GM19193 (cell line): ENCODE measurements around the gene MRGPRD.

Experiments used
- POLR2A ChIP-seq: IDR thresholded peaks from 4 replicates; pipeline ENCODE4 v1.6.1; 2011; ENCODE audit not compliant: insufficient read depth, insufficient read length; ENCODE audit errors: extremely low read depth

MRGPRD gene

GRCh38 chr11:68969386-68969785 lies 11.4 kb downstream of the MRGPRD start:
- TF ChIP-seq POLR2A: no peak

DNA sequence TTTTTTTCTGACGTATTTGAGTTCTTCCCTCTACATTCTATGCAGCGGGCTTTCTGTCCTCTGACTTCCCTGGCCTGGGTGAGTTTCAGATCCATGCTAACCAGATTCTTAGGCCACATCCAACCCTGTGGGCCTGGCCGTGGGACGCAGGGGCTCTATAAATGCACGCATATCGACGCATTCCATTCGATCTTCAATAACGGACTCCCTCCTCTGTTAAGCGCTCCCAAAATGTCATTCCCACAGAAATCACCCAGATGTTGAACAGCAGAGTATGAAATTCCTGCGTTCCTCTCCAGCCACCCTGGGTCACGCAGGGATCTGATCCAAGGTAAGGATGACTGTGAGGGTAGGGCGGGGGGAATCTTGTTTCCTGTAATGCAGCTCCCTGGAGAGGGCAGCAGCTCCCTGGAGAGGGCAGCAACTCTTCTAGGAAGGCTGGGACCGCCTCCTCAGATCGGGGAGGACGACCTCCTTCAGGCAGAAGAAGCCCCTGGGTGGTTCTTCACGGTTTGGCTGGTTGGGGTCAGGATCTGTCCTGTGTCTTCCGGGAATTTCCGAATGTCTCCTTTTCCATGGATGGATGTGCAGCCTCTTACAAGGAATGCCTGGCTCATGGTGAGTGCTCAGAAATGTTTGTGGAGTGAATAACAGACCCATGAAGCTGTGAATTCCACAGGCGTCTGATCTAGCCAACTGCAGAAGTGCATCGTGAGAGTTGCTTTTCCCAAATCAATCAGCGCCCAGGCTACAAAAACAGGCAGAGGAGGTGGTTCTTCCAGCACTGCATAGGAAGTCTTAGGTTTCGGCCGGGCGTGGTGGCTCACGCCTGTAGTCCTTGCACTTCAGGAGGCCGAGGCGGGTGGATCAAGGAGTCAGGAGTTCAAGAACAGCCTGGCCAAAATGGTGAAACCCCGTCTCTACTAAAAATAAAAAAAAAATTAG lies 12.2 kb downstream of the MRGPRD start:
- TF ChIP-seq POLR2A: no peak

DNA sequence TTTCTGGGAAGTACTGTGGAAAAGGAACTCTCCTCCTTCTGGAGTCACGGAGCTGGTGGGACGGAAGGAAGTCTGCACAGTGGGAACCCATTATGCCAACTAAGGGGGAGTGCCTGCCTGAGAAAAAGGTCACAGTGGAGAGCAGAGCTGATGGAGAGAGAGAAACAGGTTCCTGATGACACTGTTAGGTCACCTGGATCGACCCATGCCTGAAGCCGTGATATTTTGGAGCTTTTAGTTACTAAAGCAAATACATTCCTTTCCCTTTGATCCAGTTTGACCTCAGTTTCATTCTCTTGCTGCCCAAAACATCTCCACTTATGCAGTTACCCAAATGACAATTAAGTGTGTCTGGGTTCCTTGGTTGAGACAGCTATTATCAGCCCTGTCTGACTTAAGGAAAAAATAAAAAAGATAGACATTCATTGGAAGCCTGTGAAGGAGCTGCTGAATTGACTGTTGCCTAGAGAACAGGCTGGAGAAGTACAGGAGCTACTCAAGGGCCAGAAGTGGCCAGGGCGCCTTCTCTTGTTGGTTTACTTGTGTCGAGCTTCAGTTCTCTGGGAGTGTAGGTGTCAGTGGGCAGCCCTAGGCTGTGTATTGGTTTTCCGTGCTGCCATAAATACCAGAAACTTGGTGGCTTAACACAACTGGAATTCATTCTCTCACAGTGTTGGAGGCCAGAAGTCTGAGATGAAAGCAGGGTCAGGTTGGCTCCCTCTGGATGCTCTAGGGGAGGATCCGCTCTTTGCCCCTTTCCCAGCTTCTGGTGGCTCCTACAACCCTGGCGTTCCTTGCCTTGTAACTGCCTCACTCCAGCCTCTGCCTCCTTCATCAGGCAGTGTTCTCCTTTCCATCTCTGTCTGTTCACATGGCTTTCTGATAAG lies 13.6 kb downstream of the MRGPRD start:
- no peak for TF ChIP-seq POLR2A

DNA sequence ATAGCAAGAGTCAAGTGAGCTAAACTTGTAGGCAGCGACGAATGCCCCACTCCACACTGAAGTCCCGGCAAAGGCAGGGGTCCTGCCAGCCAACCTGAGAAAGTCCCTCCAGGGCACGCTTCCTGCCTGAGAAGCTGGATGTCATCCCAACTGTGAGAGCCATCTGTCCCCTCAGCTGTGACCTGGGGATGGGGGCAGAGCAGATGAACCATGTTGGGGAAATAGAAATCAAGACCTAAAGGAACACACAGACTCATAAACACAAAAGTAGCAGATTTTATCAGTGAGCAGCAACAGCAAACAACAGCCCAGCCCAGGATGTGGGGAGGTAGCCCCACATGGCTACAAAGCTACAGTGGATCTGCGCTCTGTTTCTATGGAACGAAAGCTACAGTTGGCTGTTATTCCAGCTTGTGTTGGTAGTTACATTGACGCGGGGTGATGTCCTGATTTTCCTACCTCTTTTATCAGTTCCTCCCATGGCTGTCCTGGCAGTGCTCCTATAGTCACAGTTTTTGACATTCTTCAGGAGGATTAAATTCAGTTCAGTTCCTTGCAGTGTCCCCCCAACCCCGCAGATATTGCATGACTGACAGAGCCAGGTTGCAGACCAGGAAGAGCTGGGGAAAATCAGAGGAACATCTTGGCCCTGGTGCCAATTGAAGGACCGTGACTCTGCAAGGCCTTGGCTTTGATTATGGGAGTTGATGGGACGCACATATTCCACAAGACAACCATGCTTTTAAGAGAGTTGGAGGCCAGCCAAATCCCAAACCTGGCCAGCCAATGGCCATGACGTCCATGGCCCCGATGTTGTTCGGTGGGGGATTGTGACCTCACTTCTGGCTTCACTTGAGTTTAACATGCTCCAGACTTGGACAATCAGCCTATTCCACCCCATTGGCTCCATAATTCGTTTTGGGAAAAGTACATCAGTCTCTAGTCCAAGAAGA lies 14.6 kb downstream of the MRGPRD start:
- TF ChIP-seq POLR2A: no peak

GRCh38 chr11:68963779-68964178 lies 17.0 kb downstream of the MRGPRD start:
- TF ChIP-seq POLR2A: no peak

GRCh38 chr11:68962527-68963250 lies 18.1 kb downstream of the MRGPRD start:
- no peak for TF ChIP-seq POLR2A

DNA sequence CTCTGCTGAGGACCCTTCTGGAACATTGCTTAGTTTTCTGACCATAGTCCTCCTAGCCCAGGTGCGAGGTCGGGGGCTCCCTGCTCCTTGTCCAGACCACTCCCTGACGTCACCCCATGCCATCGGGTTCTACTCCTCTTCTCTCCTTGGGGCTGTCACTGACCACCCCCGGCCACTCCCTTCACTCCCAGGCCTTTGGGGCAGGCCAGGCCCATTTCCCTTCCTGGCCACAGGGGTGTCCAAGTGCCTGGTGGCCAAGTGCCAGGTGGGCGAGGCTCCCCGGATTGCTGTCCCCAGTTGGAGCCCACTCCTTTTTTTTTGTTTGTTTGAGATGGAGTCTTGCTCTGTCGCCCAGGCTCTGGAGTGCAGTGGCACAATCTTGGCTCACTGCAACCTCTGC lies 19.5 kb downstream of the MRGPRD start:
- no peak for TF ChIP-seq POLR2A

DNA sequence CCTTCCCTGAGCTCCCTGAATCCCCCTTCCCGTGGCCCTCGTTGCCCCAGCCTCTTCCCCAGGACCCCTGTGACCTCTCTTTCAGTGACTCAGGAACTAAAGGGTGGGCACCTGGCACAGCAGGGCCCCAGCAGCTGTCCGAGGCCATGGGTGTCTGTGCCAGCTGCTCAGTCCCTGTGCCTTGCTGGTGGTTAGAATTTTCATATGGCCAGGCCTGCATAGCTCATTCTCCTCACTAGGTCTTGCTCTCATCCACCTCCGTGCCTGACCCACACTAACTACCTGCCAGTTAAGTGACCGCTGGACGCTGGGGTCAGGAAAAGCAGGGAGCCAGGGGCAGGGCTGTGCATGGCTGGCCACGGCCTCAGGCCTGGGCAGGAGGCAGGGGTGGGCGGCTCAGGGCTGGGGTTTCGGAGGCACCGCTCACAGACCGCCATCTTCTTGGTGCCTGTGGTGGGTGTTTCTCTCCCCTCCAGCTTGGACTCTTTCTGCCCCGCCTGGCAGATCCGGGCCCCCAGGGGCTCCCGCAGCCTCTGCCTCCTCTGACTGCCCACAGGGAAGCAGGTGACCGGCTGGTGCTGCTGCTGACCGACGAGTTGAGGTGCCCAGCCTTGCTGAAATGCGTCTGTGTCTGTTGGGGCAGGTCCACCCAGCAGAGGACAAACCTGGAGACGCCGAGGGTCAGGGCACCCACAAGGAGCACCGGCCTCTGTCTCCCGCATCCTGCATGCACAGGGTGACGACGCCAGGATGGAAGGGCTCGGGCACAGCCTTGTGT lies 20.3 kb downstream of the MRGPRD start:
- no peak for TF ChIP-seq POLR2A

GRCh38 chr11:68959465-68960293 lies 21.1 kb downstream of the MRGPRD start:
- TF ChIP-seq POLR2A: no peak

- no peak for TF ChIP-seq POLR2A
These were observed 22.6 kb downstream of the MRGPRD start for GRCh38 chr11:68958211-68958610.

GRCh38 chr11:68956547-68957254 lies 24.1 kb downstream of the MRGPRD start:
- no peak for TF ChIP-seq POLR2A

GRCh38 chr11:68956142-68956541 lies 24.6 kb downstream of the MRGPRD start:
- no peak for TF ChIP-seq POLR2A

- TF ChIP-seq POLR2A: no peak
These were observed 25.2 kb downstream of the MRGPRD start for GRCh38 chr11:68955607-68955958.
